SJSA1 (cell line): Measurements from ENCODE around the gene POU2AF2. TPM values are rescaled to one million over a fixed set of nuclear protein-coding genes. Genes with fewer than 3 reads are reported as not detected.
"Not testable (repeated sequence)": the region's sequence is repeated elsewhere in the genome, so short reads cannot be mapped to it uniquely, and the experiment has no call there.

Source experiments
- DNase-seq, 2 experiments: peaks; one replicate each; pipeline ENCODE4 v3.0.0-alpha.2; 2015 to 2020; ENCODE audit warnings: low spot score in 2 of 2, low read depth in 1 of 2
- H3K27ac ChIP-seq: fragments of 250-450 bp; sonication (Bioruptor Pico); 2 replicates; pipeline ENCODE4 v1.5.1; 2020; ENCODE audit warnings: mild to moderate bottlenecking, moderate library complexity
- H3K27me3 ChIP-seq: fragments of 250-450 bp; sonication (Bioruptor Pico); replicated peaks from 2 replicates; pipeline ENCODE4 v1.5.1; 2020; ENCODE audit warnings: mild to moderate bottlenecking, moderate library complexity
- H3K36me3 ChIP-seq: fragments of 250-450 bp; sonication (Bioruptor Pico); 2 replicates; pipeline ENCODE4 v1.5.1; 2020; ENCODE audit warnings: mild to moderate bottlenecking
- H3K4me1 ChIP-seq: fragments of 250-450 bp; sonication (Bioruptor Pico); replicated peaks from 2 replicates; pipeline ENCODE4 v1.6.1; 2021; ENCODE audit warnings: mild to moderate bottlenecking
- H3K4me3 ChIP-seq: fragments of 250-450 bp; sonication (Bioruptor Pico); 2 replicates; pipeline ENCODE4 v1.5.1; 2020; ENCODE audit warnings: mild to moderate bottlenecking
- H3K9me3 ChIP-seq: fragments of 250-450 bp; sonication (Bioruptor Pico); replicated peaks from 2 replicates; pipeline ENCODE4 v1.5.1; 2020; ENCODE audit warnings: mild to moderate bottlenecking
- total RNA-seq: library from RNA; depleted of rRNA; stranded (reverse); fragments of >200 nt; shearing (Covaris generic); gene quantifications from 2 replicates; pipeline ENCODE4 v1.2.3, GENCODE V29; 2014

POU2AF2 gene
- total RNA-seq, 1 experiment from 2014 or later: not detected

DNA sequence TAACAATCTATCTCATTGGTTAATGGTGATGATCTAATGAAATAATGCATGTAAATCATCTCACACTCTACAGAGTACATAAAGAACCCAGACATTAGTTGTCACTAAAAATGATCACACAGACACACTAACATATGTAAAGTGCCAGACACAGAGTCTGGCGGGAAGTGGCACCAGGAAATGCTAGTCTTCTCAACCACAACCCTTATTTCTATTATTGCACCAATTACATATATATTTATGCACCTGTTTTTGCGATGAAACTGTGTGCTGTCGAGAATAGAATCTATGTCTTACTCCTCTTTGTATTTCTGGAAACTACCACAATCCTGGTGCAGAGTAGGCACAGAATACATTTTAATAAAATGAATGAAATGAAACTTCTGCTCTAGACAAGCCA is 26.9 kb downstream of the POU2AF2 start:
- Histone ChIP-seq H3K27me3 (no peaks in the 10 kb centered on the region), H3K4me1 (no peaks in the 10 kb centered on the region), H3K9me3 (no peaks in the 10 kb centered on the region), H3K36me3 (no peaks in the 10 kb centered on the region), H3K4me3 (no peak overlapping the region), H3K27ac (no peak overlapping the region)
- no peak for DNase-seq

DNA sequence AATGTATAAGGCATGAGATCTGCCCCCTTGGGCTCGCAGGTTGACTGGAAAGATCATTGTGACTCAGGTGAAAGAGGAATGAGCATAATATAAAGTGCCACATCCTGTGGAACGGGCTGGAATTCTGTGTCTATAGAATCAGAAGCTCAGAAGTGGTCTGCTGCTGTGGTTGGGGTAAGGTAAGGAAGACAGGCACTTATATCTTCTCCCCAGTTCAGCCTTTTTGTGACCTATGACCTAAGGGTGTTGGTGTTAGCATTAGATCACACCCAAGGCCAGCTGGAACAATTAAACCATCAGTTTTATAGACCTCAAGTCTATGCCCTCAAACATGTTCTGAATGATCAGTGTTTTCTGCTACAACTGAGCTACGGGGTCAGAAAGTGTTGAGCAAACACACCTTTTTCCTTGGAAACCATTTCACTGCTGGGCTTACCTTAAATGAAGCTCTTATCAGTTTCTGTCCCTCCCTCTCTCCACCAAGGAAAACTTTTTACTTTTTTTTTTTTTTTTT is 37.1 kb downstream of the POU2AF2 start:
- DNase-seq: no peak
- Histone ChIP-seq H3K27me3 (no peaks in the 10 kb centered on the region), H3K4me1 (no peaks in the 10 kb centered on the region), H3K4me3 (no peak overlapping the region), H3K9me3 (no peaks in the 10 kb centered on the region), H3K27ac (no peak overlapping the region), H3K36me3 (no peaks in the 10 kb centered on the region)

DNA sequence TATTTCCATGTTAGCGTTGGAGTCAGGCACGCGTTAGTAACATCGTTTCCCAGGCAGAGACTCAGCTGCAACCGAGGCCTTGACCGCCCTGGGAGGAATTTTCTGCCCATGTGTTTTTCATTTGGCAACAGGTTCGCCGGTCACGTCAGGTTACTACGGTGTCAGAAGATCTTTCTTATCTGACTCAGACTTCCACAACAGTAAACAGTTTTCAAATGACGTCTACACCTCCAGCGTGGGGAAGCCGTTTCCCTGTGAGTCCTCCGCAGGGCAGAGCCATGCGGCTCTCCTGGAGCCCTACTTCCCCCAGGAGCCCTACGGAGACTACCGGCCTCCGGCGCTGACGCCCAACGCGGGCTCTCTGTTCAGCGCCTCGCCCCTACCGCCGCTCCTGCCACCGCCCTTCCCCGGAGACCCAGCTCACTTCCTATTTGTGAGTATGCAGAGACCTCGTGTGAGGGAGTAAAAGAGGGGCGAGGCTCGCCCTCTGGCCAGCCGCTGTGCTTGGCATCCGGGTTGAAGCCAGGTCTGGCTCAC is 38.5 kb downstream of the POU2AF2 start:
- Histone ChIP-seq H3K4me3 (no peak overlapping the region), H3K27ac (no peak overlapping the region), H3K9me3 (no peaks in the 10 kb centered on the region), H3K27me3 (no peaks in the 10 kb centered on the region), H3K4me1 (no peaks in the 10 kb centered on the region), H3K36me3 (no peaks in the 10 kb centered on the region)
- DNase-seq: no peak

DNA sequence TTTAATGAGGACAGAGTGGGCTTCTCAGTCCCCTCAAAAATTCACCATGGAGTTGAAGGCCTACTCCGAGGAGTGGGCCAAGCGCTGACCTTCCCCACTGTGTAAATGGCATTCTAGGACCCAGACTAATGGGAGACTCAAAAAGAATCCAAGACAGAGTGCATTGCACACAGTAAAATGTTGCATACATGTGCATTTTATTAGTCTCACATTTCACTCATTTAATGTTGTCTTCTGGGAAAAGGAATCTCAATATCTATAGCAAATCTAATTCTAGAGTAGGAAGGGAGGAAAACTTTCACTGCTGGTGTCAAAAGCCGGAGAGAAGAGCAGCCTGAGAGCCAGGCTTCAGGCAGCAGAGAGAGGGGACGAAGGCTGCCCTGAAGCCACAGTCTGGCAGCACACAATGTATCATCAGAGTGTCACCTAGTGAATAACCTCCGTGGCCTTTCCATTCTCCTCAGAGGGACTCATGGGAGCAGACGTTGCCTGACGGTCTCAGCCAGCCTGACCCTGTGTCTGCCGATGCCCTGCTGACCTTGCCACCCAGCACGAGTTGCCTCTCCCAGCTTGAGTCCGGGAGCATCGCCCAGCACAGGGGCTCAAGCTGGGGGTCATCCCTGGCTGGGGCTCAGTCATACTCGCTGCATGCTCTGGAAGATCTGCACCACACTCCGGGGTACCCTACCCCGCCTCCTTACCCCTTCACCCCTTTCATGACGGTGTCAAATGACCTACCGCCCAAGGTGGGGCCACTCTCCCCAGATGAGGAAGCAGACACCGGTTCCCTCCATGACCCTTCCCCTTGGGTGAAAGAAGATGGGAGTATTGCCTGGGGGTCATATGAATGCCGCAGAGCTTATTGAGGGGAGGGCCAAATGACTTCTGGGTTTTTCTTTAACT is 39.9 kb downstream of the POU2AF2 start:
- H3K9me3 ChIP-seq: no peaks in the 10 kb centered on the region
- H3K4me3 ChIP-seq: no peak overlapping the region
- no peak overlapping the region for H3K27ac ChIP-seq
- H3K27me3 ChIP-seq: no peaks in the 10 kb centered on the region
- DNase-seq: no peak
- no peaks in the 10 kb centered on the region for H3K4me1 ChIP-seq
- no peaks in the 10 kb centered on the region for H3K36me3 ChIP-seq

DNA sequence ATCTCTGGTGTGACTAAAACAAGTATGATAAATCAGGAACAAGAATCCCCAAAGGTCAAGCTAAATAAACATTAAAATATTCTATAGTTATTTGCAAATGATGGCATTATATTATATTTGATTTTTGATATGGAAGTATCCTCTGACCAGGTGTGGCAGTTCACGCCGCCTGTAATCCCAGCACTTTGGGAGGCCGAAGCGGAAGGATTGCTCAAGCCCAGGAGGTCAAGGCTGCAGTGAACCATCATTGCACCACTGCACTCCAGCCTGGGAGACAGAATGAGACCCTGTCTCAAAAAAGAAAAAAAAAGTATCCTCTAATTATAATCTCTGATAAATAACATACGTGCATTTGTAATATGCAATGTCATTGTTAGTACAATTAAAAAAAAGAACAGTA is 46.2 kb downstream of the POU2AF2 start:
- no peak overlapping the region for H3K4me3 ChIP-seq
- no peak for DNase-seq

DNA sequence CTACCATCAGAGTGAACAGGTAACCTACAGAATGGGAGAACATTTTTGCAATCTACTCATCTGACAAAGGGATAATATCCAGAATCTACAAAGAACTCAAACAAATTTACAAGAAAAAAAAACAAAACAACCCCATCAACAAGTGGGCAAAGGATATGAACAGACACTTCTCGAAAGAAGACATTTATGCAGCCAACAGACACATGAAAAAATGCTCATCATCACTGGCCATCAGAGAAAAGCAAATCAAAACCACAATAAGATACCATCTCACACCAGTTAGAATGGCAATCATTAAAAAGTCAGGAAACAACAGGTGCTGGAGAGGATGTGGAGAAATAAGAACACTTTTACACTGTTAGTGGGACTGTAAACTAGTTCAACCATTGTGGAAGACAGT is 46.9 kb downstream of the POU2AF2 start:
- H3K27me3 ChIP-seq, H3K9me3 ChIP-seq, H3K4me3 ChIP-seq, DNase-seq, H3K4me1 ChIP-seq, H3K27ac ChIP-seq, H3K36me3 ChIP-seq: not testable (repeated sequence)

More for the DNA sequence above, 46.2 kb downstream of the POU2AF2 start:
- no peaks in the 10 kb centered on the region for H3K4me1 ChIP-seq
- H3K36me3 ChIP-seq: no peaks in the 10 kb centered on the region
- H3K27ac ChIP-seq: no peak overlapping the region
- H3K9me3 ChIP-seq: no peaks in the 10 kb centered on the region
- H3K27me3 ChIP-seq: no peaks in the 10 kb centered on the region

DNA sequence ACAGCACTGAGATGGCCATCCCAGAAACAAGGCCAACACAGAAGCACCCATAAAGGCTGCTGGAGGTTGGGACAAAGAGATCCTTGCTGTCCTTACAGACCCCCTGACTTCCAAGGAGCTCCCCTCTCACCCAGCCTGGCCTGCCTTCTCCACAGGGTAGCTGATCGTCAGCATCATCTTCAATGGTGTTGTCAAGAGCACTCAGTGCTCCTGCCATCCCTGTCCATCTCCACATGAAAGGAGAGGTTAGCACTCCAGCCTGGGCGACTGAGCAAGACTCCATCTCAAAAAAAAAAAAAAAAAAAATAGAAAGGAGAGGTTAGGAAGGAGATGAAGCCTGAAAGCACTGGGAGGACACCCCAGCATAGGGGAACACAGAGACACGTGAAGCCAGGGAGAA is 50.7 kb downstream of the POU2AF2 start:
- peaks cover 6% of the 10 kb centered on the region for H3K4me1 ChIP-seq

DNA sequence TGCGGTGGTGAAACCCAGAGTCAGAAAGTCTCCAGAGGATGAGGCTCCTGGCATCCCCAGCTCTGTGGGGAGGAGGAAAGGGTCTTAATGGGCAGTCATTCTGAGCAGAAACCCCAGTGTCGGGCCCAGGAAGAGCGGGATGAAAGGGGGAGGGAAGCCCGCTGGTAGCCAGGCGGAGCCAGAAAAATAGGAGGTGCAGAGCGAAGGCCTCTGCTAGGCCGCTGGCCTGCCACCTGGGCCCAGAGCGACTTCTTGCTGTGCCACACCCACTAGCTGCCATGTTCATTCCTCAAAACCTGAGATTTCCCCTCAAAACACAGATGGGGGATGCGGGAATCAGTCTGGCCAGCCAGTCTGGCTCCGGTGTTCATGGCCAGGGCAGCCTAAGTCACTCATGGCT is 52.2 kb downstream of the POU2AF2 start:
- H3K4me3 ChIP-seq: no peak overlapping the region
- H3K36me3 ChIP-seq: no peaks in the 10 kb centered on the region
- no peaks in the 10 kb centered on the region for H3K27me3 ChIP-seq
- H3K27ac ChIP-seq: no peak overlapping the region
- no peaks in the 10 kb centered on the region for H3K9me3 ChIP-seq
- no peak for DNase-seq
- H3K4me1 ChIP-seq: peaks cover 6% of the 10 kb centered on the region

More for the DNA sequence above, 50.7 kb downstream of the POU2AF2 start:
- Histone ChIP-seq H3K27me3 (no peaks in the 10 kb centered on the region), H3K4me3 (no peak overlapping the region), H3K9me3 (no peaks in the 10 kb centered on the region), H3K27ac (no peak overlapping the region), H3K36me3 (no peaks in the 10 kb centered on the region)
- no peak for DNase-seq

DNA sequence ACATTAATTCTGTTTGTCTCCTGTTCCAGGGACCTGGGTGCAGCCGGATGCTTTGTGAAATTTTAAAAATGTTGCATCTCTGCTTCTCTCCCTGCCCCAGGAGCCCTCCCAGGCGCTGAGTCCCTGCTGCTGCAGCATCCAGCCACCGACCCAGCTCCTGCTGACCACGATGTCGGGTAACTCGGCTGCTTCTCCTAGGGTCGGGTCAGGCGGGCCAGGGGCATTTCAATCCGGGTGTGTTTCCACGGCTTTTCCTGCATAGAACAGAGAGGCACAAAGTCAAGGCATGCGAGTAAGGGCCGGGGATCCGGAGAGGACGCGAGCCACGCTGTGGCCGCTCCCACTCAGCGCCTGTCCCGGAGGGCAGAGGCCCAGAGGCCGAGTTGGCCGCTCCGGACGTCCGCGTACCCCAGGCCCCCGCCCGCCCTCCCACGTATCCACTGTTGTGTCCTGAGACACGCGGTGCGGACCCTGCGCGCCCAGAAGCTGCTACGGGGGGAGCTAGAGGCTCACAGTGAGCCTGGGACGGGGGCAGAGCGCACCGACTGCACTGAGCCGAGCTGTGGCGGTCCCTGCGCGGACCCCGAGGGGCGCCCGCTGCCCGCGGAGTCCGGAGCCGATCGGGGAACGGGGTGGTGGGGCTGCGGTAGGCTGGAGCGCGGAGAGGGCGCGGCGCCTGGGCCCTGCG is 53.0 kb downstream of the POU2AF2 start, which contains the start of gene POU2AF3:
Gene POU2AF3, plus strand, starts transcription at position 134 of the 688 bp plus-strand sequence. Its CDS starts 36 bp downstream, at position 170.
- no peaks in the 10 kb centered on the region for H3K9me3 ChIP-seq
- no peaks in the 10 kb centered on the region for H3K27me3 ChIP-seq
- peaks cover 6% of the 10 kb centered on the region for H3K4me1 ChIP-seq

DNA sequence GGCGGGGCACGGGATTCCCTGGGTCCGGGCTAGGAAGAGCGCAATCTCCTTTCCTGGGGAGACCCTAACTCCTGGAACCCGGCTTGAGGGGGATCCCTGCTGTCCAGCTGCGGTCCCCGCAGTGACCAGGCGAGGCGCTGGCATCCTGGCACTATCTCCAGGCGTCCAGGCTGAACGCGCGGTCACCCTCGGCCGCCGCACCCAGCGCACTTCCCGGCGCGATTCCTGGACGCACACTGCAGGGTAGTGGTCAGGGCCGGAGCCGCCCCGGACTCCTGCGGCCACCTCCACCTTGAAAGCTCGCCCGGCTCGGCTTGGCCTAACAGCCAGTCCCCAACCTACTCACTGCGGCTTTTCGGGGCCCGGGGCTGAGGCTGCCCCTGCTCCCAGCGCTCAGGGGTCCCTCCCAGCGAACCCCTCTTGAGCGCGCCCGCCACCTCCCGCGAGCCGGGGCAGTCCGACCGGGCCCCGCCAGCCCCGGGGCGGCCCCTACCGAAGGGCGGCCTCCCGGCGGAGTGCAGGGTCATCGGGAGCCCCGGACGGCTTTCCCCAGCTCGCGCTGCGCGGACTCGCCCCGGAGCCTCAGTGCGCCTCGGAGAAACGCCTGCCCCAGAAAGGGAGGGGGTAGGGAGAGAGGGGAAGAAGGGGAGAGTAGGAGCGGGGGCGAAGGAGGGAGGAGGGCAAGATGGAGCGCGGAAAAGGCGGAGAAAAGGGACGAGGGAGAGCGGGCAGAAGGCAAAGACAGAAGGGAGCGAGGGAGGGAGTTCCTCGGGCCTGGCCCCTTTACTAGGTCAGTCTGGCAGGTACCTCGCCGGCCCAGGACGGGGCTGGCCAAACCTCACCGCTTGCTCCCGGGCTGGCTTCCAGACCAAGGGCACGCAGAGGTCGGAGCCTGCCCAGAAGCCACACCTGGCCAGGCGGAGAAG is 53.8 kb downstream of the POU2AF2 start:
- Histone ChIP-seq H3K4me3 (peak overlapping the region; percentile 43), H3K9me3 (no peaks in the 10 kb centered on the region), H3K4me1 (peaks cover 6% of the 10 kb centered on the region), H3K27me3 (no peaks in the 10 kb centered on the region), H3K36me3 (no peaks in the 10 kb centered on the region), H3K27ac (no peak overlapping the region)
- DNase-seq: peak; percentile 24 to 46

More for the DNA sequence above, 53.0 kb downstream of the POU2AF2 start, which contains the start of gene POU2AF3:
- Histone ChIP-seq H3K4me3 (peak within 1 kb of the TSS; percentile 43), H3K27ac (no peak within 1 kb of the TSS), H3K36me3 (no peaks in the 10 kb centered on the region)
- no peak for DNase-seq

DNA sequence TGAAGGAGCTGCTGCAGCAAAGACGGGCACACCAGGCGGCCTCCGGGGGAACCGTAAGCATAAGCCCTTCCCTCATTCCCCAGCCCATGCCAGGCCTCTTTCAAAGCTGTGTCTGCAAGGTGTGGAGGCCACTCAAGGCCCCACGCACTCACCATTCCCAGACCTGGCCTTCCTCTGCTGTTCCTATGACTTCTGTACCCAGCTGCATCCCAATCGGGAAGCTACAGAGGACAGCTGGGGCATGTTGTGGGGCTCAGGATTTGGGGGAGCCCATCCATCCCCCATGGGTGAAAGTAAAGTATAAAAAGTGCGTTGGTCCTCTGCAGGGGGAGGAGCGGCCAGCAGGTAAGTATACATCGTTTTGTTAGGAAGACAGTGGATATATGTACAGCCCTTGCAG is 55.0 kb downstream of the POU2AF2 start:
- H3K4me1 ChIP-seq: peaks cover 6% of the 10 kb centered on the region
- H3K27me3 ChIP-seq: no peaks in the 10 kb centered on the region
- H3K27ac ChIP-seq: no peak overlapping the region
- no peaks in the 10 kb centered on the region for H3K9me3 ChIP-seq
- no peak for DNase-seq
- H3K36me3 ChIP-seq: no peaks in the 10 kb centered on the region
- H3K4me3 ChIP-seq: no peak overlapping the region

DNA sequence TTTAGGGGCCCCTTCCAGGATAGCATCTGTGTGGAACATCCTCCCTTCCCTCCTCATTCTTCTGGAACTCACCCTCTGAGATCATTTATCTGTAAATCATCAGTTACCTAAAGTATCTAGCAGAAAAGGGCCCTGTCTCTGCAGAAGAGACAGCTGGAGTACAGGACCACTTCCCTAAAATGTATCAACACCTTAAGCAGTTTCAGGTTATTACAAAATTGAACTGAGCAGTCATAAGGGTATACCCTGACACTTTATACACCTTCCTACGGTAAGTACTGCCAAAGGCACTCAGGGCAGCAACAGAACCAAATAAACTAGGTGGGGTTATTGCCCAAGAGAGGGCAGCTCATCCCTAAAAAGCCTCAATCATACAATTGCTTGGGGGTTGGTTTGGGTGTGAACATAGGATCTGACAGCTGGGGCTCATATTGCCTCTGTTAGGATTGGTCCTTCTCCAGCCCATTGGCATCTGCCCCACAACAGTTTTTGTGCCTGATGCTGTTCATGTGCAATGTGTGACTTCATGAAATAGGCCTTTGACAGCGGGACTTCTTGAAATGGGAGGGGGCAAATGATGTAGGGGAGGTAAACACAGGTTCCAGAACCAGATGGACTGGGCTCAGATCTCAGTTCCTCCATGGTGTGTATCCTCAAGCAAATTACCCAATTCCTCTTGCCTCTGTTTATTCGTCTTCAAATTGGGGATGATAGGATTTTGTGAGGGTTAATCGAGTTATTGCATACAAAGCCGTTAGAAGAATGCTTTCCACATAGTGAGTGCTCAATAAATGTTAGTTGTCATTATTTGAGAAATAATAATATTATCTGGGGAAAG is 55.7 kb downstream of the POU2AF2 start:
- H3K27me3 ChIP-seq: no peaks in the 10 kb centered on the region

More for the DNA sequence above, 55.7 kb downstream of the POU2AF2 start:
- Histone ChIP-seq H3K36me3 (no peaks in the 10 kb centered on the region), H3K9me3 (no peaks in the 10 kb centered on the region), H3K4me1 (peaks cover 6% of the 10 kb centered on the region), H3K27ac (no peak overlapping the region), H3K4me3 (no peak overlapping the region)
- DNase-seq: no peak
